GM12865 (cell line): ENCODE measurements around the gene SYTL4.

Experiments
- DNase-seq: peaks from one replicate; pipeline ENCODE4 v3.0.0; 2010; ENCODE audit warnings: low read depth
- H3K4me3 ChIP-seq: 2 replicates; pipeline ENCODE4 v1.5.1; 2011; ENCODE audit warnings: mild to moderate bottlenecking, low read depth, low read length, control low read depth
- CTCF ChIP-seq: IDR thresholded peaks from 2 replicates; pipeline ENCODE4 v1.5.1; 2011; ENCODE audit warnings: low read length, control low read depth, low read depth, inconsistent platforms; ENCODE audit not compliant: insufficient read depth; ENCODE audit errors: missing control alignments

Gene SYTL4

DNA sequence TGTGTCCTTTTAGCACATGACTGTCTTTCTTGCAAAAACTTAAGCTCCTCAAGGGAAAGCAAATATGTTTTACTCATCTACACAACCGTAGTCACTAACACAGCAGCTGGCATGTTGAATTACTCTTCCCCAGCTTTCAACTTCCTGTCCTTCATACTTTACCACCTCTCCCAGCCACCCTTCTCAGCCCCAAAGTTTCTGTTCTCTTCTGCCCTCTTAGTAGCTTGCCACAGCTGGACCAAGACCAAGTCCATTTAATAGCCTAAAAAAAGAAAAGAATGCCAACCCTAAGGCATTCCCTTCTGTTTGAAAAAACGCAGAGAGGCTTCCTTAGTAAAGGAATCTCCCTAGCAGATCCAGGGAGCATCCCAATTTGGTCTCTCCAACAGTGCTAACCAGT is 51.2 kb downstream of the SYTL4 start:
- H3K4me3 ChIP-seq: no peak overlapping the region
- no peak for DNase-seq
- TF ChIP-seq CTCF: no peak

DNA sequence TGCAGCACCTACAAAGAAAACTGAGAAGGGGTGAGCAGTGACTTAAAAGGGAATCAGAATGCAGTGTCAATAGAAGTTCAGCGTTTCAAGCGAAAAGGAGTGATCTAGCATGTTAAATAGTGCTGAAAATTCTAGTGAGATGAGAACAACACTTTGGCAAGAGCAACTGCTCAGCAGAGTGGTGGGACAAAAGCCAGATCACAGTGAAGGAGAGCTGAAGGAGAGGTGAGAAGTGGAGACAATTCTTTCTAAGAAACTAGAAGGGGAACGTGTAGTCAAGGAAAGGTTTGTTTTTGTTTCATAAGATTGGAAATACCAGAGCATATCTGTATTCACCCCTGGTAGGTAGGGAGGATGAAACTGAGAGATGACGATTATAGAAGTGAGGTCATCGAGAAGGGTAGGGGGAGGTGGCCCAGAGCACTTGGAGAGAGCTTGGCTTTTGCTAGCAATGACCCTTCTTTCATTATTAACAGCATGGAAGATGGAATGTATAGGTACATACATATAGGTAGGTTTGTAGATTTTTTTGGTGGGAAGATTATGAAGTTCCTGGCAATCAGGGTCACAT is 54.2 kb downstream of the SYTL4 start:
- H3K4me3 ChIP-seq: no peak overlapping the region
- no peak for TF ChIP-seq CTCF
- no peak for DNase-seq

GRCh38 chrX:100674705-100675104 is 57.2 kb downstream of the SYTL4 start:
- H3K4me3 ChIP-seq: no peak overlapping the region
- DNase-seq: no peak
- TF ChIP-seq CTCF: no peak

GRCh38 chrX:100673397-100673953 is 58.4 kb downstream of the SYTL4 start:
- no peak overlapping the region for H3K4me3 ChIP-seq
- TF ChIP-seq CTCF: no peak
- DNase-seq: no peak

DNA sequence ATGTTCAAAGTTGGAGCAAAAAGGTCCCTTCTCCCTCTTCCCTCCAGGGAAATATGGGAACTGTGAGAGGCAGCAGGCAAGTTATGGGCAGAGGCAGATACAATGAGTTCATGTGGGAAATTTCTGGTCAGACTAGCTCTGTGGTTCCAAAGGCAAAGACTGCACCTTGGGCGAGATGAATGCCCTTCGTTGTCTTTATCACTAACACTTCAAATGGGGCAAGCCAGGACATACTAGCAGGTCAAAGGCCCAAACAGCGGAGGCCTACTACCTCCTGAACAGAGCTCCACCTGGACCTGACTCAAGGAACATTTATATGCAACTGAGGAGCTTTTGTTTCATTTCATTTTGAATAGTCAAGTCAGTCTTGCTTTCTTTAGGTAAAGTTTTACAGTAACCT is 59.0 kb downstream of the SYTL4 start:
- no peak for TF ChIP-seq CTCF
- no peak overlapping the region for H3K4me3 ChIP-seq
- no peak for DNase-seq

DNA sequence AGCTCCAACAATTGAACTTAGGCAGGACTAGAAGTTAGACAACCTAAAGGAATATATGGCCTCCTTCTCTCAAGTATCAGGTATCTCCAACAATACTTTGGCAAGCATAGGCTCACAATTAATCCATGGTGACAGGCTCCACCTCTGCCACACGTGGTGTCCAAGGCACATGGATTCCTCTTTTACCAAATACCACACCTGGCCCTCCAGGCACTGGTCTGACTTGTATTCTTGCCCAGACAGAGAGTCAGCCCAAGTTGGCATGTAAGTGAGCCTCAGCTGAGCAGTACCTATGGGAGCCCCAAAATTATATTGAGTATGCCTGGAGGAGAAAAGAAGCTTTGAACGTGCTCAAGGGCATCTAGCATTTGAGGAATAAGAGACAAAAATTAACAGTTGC is 68.3 kb downstream of the SYTL4 start:
- DNase-seq: no peak
- H3K4me3 ChIP-seq: no peak overlapping the region
- TF ChIP-seq CTCF: no peak

GRCh38 chrX:100662796-100663195 is 69.1 kb downstream of the SYTL4 start:
- no peak for DNase-seq
- no peak for TF ChIP-seq CTCF

More at GRCh38 chrX:100662796-100663195, 69.1 kb downstream of the SYTL4 start:
- no peak overlapping the region for H3K4me3 ChIP-seq
